WI38 (cell line): ENCODE measurements around the gene PRKAR1B.

Experiments
- H3K4me3 ChIP-seq: 2 replicates; pipeline ENCODE4 v1.5.1; 2011; ENCODE audit warnings: low read depth, mild to moderate bottlenecking, control low read depth, low read length
- CTCF ChIP-seq: IDR thresholded peaks from 2 replicates; pipeline ENCODE4 v1.5.1; 2012; ENCODE audit warnings: low read depth, mild to moderate bottlenecking, control low read depth, low read length

PRKAR1B gene

GRCh38 chr7:751826-752225, 24.7 kb upstream of the PRKAR1B start:
- no peak overlapping the region for H3K4me3 ChIP-seq
- no peak for TF ChIP-seq CTCF

GRCh38 chr7:750111-750905, 23.2 kb upstream of the PRKAR1B start:
- TF ChIP-seq CTCF = no peak
- H3K4me3 ChIP-seq = no peak overlapping the region

GRCh38 chr7:749140-749551, 22.1 kb upstream of the PRKAR1B start:
- no peak overlapping the region for H3K4me3 ChIP-seq
- TF ChIP-seq CTCF = no peak

- TF ChIP-seq CTCF = no peak
- no peak overlapping the region for H3K4me3 ChIP-seq
These were observed 21.4 kb upstream of the PRKAR1B start for GRCh38 chr7:748446-748845.

- H3K4me3 ChIP-seq = no peak overlapping the region
- TF ChIP-seq CTCF = no peak
These were observed 20.1 kb upstream of the PRKAR1B start for GRCh38 chr7:747186-747585.

GRCh38 chr7:746155-747061, 19.3 kb upstream of the PRKAR1B start:
- TF ChIP-seq CTCF = no peak
- no peak overlapping the region for H3K4me3 ChIP-seq

GRCh38 chr7:745431-746154, 18.5 kb upstream of the PRKAR1B start:
- no peak for TF ChIP-seq CTCF
- no peak overlapping the region for H3K4me3 ChIP-seq
